Progenitor cell of endocrine pancreas (in vitro differentiated cells): ENCODE results near the gene LGALS12. TPM values are rescaled to one million over a fixed set of nuclear protein-coding genes. Genes with fewer than 3 reads are reported as not detected.

Experiments used
- DNase-seq: peaks from one replicate; pipeline ENCODE4 v3.0.0; 2021; ENCODE audit warnings: low spot score; ENCODE audit not compliant: unreplicated experiment
- H3K27ac Mint-ChIP-seq: 2 replicates; pipeline ENCODE4 v1.8.0; 2021; ENCODE audit warnings: mild to moderate bottlenecking, moderate library complexity, mixed read lengths
- H3K27me3 Mint-ChIP-seq: 2 replicates; pipeline ENCODE4 v1.8.0; 2021; ENCODE audit warnings: mixed read lengths
- H3K36me3 Mint-ChIP-seq: 2 replicates; pipeline ENCODE4 v1.8.0; 2022; ENCODE audit warnings: mixed read lengths; ENCODE audit not compliant: insufficient read depth
- H3K4me1 Mint-ChIP-seq: 2 replicates; pipeline ENCODE4 v1.8.0; 2021; ENCODE audit warnings: low read depth, mixed read lengths
- H3K4me3 Mint-ChIP-seq: 2 replicates; pipeline ENCODE4 v1.8.0; 2021; ENCODE audit warnings: low read depth, mild to moderate bottlenecking, moderate library complexity, mixed read lengths
- H3K9me3 Mint-ChIP-seq: 2 replicates; pipeline ENCODE4 v1.8.0; 2021; ENCODE audit warnings: low read depth, mixed read lengths
- total RNA-seq: library from RNA; stranded (reverse); gene quantifications from 2 replicates; pipeline ENCODE4 v1.2.1, GENCODE V29; 2021
- TF ChIP-seq, protein P1 (sequence below): fragments of 200-600 bp; sonication (generic); IDR thresholded peaks from one replicate; pipeline ENCODE4 v1.5.0; 2021; ENCODE audit warnings: antibody characterized with exemption, mild to moderate bottlenecking; ENCODE audit not compliant: unreplicated experiment

Gene LGALS12
- total RNA-seq, 1 donor from 2014 or later = 2.3 TPM

DNA sequence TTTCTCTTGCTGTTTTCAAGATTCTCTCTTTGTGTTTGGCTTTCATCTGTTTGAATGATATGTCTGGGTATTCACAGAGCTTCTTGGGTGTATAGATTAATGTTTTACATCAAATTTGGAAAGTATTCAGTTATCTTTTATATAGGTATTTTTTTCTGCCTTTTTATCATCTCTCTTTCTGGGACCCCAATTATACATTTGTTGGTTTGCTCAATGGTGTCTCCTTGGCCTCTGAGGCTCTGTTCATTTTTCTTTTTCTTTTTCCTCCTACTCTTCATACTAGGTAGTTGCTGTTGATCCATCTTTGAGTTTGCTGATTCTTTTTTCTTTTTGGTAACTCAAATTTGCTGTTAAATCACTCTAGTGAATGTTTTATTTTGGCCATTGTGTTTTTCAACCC, 29.3 kb upstream of the LGALS12 start:
- Mint-ChIP-seq H3K9me3 (peaks cover 22% of the 10 kb centered on the region), H3K27ac (no peak overlapping the region), H3K27me3 (no peaks in the 10 kb centered on the region), H3K36me3 (peaks cover 26% of the 10 kb centered on the region), H3K4me1 (peaks cover 16% of the 10 kb centered on the region), H3K4me3 (no peak overlapping the region)
- TF ChIP-seq, protein P1, sequence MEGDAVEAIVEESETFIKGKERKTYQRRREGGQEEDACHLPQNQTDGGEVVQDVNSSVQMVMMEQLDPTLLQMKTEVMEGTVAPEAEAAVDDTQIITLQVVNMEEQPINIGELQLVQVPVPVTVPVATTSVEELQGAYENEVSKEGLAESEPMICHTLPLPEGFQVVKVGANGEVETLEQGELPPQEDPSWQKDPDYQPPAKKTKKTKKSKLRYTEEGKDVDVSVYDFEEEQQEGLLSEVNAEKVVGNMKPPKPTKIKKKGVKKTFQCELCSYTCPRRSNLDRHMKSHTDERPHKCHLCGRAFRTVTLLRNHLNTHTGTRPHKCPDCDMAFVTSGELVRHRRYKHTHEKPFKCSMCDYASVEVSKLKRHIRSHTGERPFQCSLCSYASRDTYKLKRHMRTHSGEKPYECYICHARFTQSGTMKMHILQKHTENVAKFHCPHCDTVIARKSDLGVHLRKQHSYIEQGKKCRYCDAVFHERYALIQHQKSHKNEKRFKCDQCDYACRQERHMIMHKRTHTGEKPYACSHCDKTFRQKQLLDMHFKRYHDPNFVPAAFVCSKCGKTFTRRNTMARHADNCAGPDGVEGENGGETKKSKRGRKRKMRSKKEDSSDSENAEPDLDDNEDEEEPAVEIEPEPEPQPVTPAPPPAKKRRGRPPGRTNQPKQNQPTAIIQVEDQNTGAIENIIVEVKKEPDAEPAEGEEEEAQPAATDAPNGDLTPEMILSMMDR = no peak
- DNase-seq = no peak

DNA sequence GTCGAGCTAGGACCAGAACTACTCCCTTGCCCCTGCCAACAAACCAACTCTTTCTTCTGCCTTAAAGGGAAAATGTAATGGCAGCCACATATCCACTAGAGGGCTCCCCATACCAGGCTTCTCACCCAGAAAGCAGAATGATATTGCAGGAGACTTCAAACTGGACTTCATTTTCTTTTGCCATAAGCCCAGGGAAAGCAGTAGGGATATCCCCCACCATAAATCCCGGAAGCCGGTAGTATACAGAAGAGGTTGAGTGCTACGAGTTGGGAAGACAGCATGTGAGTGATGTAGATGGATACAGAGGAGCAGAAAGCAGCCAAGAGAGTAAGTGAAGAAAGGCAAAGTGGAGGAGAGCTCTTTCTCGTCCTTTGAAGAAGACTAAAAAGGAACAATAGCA, 27.0 kb upstream of the LGALS12 start:
- Mint-ChIP-seq H3K36me3 (peaks cover 37% of the 10 kb centered on the region), H3K27ac (no peak overlapping the region), H3K4me3 (no peak overlapping the region), H3K27me3 (no peaks in the 10 kb centered on the region), H3K4me1 (peaks cover 16% of the 10 kb centered on the region), H3K9me3 (peaks cover 37% of the 10 kb centered on the region)
- TF ChIP-seq, protein P1 = peak; percentile 90
- DNase-seq = peak; percentile 31

DNA sequence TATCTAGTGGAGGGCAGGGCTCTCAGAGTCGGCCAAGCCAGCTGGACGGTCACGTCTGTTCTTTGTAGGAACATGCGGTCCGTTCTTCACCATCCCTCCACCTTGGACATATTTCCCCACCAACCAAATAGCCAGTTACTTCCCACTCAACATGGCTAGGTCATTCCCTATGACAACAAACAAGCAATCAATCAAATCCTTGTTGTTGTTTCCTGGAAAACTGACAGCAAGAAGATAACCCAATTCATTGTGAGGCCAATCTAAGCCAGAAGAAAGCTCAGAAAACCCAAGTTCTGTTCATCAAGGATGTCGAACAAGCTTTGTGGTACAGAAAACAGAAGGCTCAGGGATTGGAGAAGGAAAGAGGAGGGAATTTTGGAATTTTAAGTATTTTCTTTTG, 25.8 kb upstream of the LGALS12 start:
- no peak for DNase-seq
- Mint-ChIP-seq H3K27me3 (no peaks in the 10 kb centered on the region), H3K27ac (peak overlapping the region; percentile 35), H3K4me3 (no peak overlapping the region), H3K4me1 (peaks cover 11% of the 10 kb centered on the region), H3K36me3 (peaks cover 47% of the 10 kb centered on the region), H3K9me3 (peaks cover 46% of the 10 kb centered on the region)
- TF ChIP-seq, protein P1 = no peak

DNA sequence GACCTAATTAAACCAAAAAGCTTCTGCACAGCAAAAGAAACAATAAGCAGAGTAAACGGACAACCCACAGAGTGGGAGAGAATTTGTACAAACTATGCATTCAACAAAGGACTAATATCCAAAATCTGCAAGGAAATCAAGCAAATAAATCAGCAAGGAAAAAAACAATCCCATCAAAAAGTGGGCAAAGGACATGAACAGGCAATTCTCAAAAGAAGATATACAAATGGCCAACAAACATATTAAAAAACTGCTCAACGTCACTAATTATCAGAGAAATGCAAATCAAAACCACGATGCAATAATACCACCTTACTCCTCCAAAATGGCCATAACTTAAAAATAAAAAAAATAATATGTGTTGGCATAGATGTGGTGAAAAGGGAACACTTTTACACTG, 20.1 kb upstream of the LGALS12 start:
- H3K9me3 Mint-ChIP-seq = peaks cover 45% of the 10 kb centered on the region
- DNase-seq = no peak
- H3K4me1 Mint-ChIP-seq = peaks cover 27% of the 10 kb centered on the region
- no peak overlapping the region for H3K27ac Mint-ChIP-seq
- H3K4me3 Mint-ChIP-seq = no peak overlapping the region
- H3K27me3 Mint-ChIP-seq = no peaks in the 10 kb centered on the region
- H3K36me3 Mint-ChIP-seq = peaks cover 50% of the 10 kb centered on the region
- TF ChIP-seq, protein P1 = no peak

DNA sequence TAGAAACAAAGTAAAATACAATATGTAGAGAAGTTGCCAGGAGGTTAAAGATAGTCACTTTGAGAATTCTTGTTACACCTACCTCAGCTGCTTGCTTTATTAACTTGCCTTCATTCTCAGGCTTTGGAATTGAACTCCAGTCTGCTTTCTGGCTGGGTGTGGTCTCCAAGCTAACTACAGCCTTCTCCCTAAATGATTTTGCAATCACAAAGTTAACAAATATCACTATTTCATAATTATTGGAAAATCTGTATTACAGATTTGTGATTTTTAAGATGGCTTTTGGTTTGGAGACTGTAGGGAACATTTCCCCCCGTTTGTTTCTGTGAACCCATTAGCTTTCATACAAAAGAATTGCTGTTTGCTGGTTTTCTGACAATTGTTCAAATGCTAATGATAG, 17.1 kb upstream of the LGALS12 start:
- TF ChIP-seq, protein P1 = no peak
- Mint-ChIP-seq H3K4me1 (peaks cover 38% of the 10 kb centered on the region), H3K27me3 (no peaks in the 10 kb centered on the region), H3K4me3 (peak overlapping the region; percentile 92), H3K27ac (peak overlapping the region; percentile 62), H3K9me3 (peaks cover 29% of the 10 kb centered on the region), H3K36me3 (peaks cover 35% of the 10 kb centered on the region)
- DNase-seq = no peak
